Endothelial cell of umbilical vein (primary cell): ENCODE measurements around the gene PSAPL1. TPM values are rescaled to one million over a fixed set of nuclear protein-coding genes. Genes with fewer than 3 reads are reported as not detected.

Experiments used
- BruUV-seq: library from RNA; stranded (reverse); fragments of 400-500 nt; replicated peaks from 2 replicates; lab custom pipeline; 2021; lab: Mats Ljungman, UMichigan
- CTCF ChIA-PET: fragments of 300-600, 350-600 bp; sonication (Branson Sonifier 250); formaldehyde crosslinking; loops from one replicate; lab custom pipeline; 2021; ENCODE audit warnings: antibody characterized with exemption, inconsistent platforms; lab: Charles Lee
- POLR2A ChIA-PET: fragments of 300-600, 350-600 bp; sonication (Branson Sonifier 250); formaldehyde crosslinking; loops from one replicate; lab custom pipeline; 2021; ENCODE audit warnings: antibody characterized with exemption, inconsistent platforms; lab: Charles Lee
- DNase-seq: peaks from one replicate; pipeline ENCODE4 v3.0.0-alpha.2; 2011; ENCODE audit warnings: low read depth, low spot score
- FAIRE-seq: peaks from 2 replicates; lab custom pipeline; 2011; peaks lifted over from hg19 to GRCh38; lab: Jason Lieb, UNC
- H2AFZ ChIP-seq: 2 replicates; pipeline ENCODE4 v1.6.0; 2012; ENCODE audit warnings: low read depth, low read length, control low read depth, inconsistent platforms
- H3K27ac ChIP-seq: 2 replicates; pipeline ENCODE4 v1.5.1; 2011; ENCODE audit warnings: low read depth, mild to moderate bottlenecking, control low read depth, low read length, moderate library complexity; ENCODE audit not compliant: insufficient read depth
- H3K27me3 ChIP-seq, 2 experiments: 2 replicates each; pipeline versions ENCODE4 v1.6.0 to v1.6.1; 2011; ENCODE audit warnings: low read length in 2 of 2, mixed read lengths in 1 of 2; ENCODE audit not compliant: control insufficient read depth in 2 of 2, insufficient read depth in 2 of 2
- H3K36me3 ChIP-seq, 2 experiments: 2 replicates in 1 of 2; 3 replicates in 1 of 2; pipeline ENCODE4 v1.5.1; 2011; ENCODE audit warnings: low read length in 2 of 2, mild to moderate bottlenecking in 1 of 2, moderate library complexity in 1 of 2; ENCODE audit not compliant: control insufficient read depth in 2 of 2, insufficient read depth in 2 of 2; ENCODE audit errors: extremely low read depth in 1 of 2
- H3K4me1 ChIP-seq: 3 replicates; pipeline ENCODE4 v1.5.1; 2011; ENCODE audit warnings: mild to moderate bottlenecking, low read length; ENCODE audit not compliant: control insufficient read depth, insufficient read depth; ENCODE audit errors: extremely low read depth
- H3K4me2 ChIP-seq: 2 replicates; pipeline ENCODE4 v1.6.1; 2011; ENCODE audit warnings: low read length, control low read depth, mixed read lengths; ENCODE audit not compliant: insufficient read depth
- H3K4me3 ChIP-seq, 3 experiments: fragments of 200-600 bp in 1 of 3; sonication (generic), shearing (Covaris generic) in 1 of 3; replicated peaks in 1 of 3; 2 replicates each; pipeline ENCODE4 v1.5.1; 2011 to 2016; ENCODE audit warnings: control low read depth in 3 of 3, low read length in 3 of 3, mild to moderate bottlenecking in 2 of 3, inconsistent platforms in 1 of 3, low read depth in 1 of 3, moderate library complexity in 1 of 3; ENCODE audit not compliant: insufficient read depth in 1 of 3
- H3K79me2 ChIP-seq: 2 replicates; pipeline ENCODE4 v1.6.0; 2012; ENCODE audit warnings: low read length, inconsistent platforms; ENCODE audit not compliant: control insufficient read depth, insufficient read depth
- H3K9ac ChIP-seq: replicated peaks from 2 replicates; pipeline ENCODE3; 2011; ENCODE audit warnings: low read length, control low read depth; ENCODE audit not compliant: insufficient read depth; ENCODE audit errors: extremely low read depth
- H3K9me1 ChIP-seq: replicated peaks from 3 replicates; pipeline ENCODE4 v1.6.0; 2011; ENCODE audit warnings: mild to moderate bottlenecking, low read length; ENCODE audit not compliant: control insufficient read depth, insufficient read depth; ENCODE audit errors: extremely low read depth
- H3K9me3 ChIP-seq: replicated peaks from 2 replicates; pipeline ENCODE4 v1.5.1; 2012; ENCODE audit warnings: low read length, inconsistent platforms; ENCODE audit not compliant: control insufficient read depth, insufficient read depth
- H4K20me1 ChIP-seq: replicated peaks from 2 replicates; pipeline ENCODE3; 2011; ENCODE audit warnings: mild to moderate bottlenecking, low read length; ENCODE audit not compliant: control insufficient read depth, insufficient read depth; ENCODE audit errors: extremely low read depth
- EZH2 ChIP-seq: IDR thresholded peaks from 2 replicates; pipeline ENCODE4 v1.6.1; 2012; ENCODE audit warnings: borderline replicate concordance, low read depth, mild to moderate bottlenecking, moderate library complexity, low read length, inconsistent platforms; ENCODE audit not compliant: severe bottlenecking
- FOS ChIP-seq: IDR thresholded peaks from 2 replicates; pipeline ENCODE4 v1.6.1; 2011; ENCODE audit warnings: mild to moderate bottlenecking, low read length, moderate library complexity, borderline replicate concordance; ENCODE audit not compliant: insufficient read depth
- GATA2 ChIP-seq: IDR thresholded peaks from 2 replicates; pipeline ENCODE4 v1.7.0; 2011; ENCODE audit warnings: low read depth, mild to moderate bottlenecking, moderate library complexity, mixed read lengths, low read length; ENCODE audit not compliant: insufficient read length, insufficient read depth
- JUN ChIP-seq: IDR thresholded peaks from 2 replicates; pipeline ENCODE4 v1.6.1; 2011; ENCODE audit warnings: borderline replicate concordance, low read depth; ENCODE audit not compliant: insufficient read length, insufficient read depth
- MYC ChIP-seq: IDR thresholded peaks from one replicate; pipeline ENCODE4 v1.6.1; 2011; ENCODE audit warnings: mild to moderate bottlenecking, low read depth, low read length
- POLR2A ChIP-seq: IDR thresholded peaks from 2 replicates; pipeline ENCODE4 v1.6.1; 2012; ENCODE audit warnings: low read depth, mild to moderate bottlenecking, control low read depth, low read length
- POLR2AphosphoS5 ChIP-seq: IDR thresholded peaks from 2 replicates; pipeline ENCODE4 v1.6.1; 2012; ENCODE audit warnings: low read depth, mild to moderate bottlenecking, control low read depth, low read length, moderate library complexity; ENCODE audit not compliant: insufficient read depth
- dilution Hi-C: fragments of 300-500 bp; cut with MboI; formaldehyde crosslinking; loops from one replicate; pipeline ENCODE4 v1.15.0; 2019; ENCODE audit warnings: low sequenced_read_pairs; ENCODE audit not compliant: extremely low pct_ligation_motif_present
- intact Hi-C: fragments of 100-400 bp; cut with micrococcal nuclease; formaldehyde crosslinking; loops from one replicate; pipeline ENCODE4 v1.10.0; 2022
- polyA plus RNA-seq, 4 experiments: library from polyadenylated mRNA; depleted of rRNA in 3 of 4; stranded (reverse) in 3 of 4; unstranded in 1 of 4; fragments of >200 nt; gene quantifications; 2 replicates each; pipeline versions ENCODE4 v1.2.1 to v1.2.3, GENCODE V29; 2011 to 2012; ENCODE audit warnings: missing spikeins in 1 of 4
- total RNA-seq: library from RNA; stranded (reverse); gene quantifications from 2 replicates; pipeline ENCODE4 v1.2.3, GENCODE V29; 2021
- TF ChIP-seq, protein P1 (sequence below): IDR thresholded peaks from 2 replicates; pipeline ENCODE4 v1.6.1; 2011; ENCODE audit not compliant: insufficient read depth, insufficient read length
- TF ChIP-seq, protein P2 (sequence below), 2 donors: IDR thresholded peaks; 1 replicate in 1 of 2; 2 replicates in 1 of 2; pipeline ENCODE4 v1.5.1; 2011; ENCODE audit warnings: low read length in 2 of 2, mild to moderate bottlenecking in 2 of 2, moderate library complexity in 2 of 2, control low read depth in 1 of 2, inconsistent platforms in 1 of 2, low read depth in 1 of 2; ENCODE audit not compliant: insufficient read depth in 1 of 2; ENCODE audit errors: extremely low read depth in 1 of 2

Gene PSAPL1
- total and polyA plus RNA-seq, 2 donors (not counting 3 experiments of a cell fraction or from before 2014, with no cell fraction given): not detected

DNA sequence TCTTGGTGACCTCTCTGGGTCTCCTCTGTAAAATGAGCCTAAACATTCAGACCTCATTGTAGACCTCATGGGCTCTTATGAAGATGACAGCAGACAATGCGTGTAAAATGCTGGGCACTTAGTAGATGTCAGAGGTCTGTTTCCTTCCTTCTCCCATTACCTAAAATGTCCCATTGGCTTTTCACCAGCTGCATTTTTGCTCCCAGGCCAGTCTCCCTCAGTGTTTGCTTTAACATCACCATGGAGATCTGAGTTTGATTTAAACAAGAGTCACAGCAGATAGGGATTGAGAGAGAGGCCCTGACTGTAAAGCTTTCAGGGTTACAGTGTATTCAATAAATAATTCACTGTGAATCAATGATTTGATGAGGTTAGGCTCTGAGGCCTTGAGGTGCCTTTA, 24.3 kb downstream of the PSAPL1 start:
- H3K27me3 ChIP-seq: no peaks in the 10 kb centered on the region
- H3K79me2 ChIP-seq: no peaks in the 10 kb centered on the region
- H3K9ac ChIP-seq: no peak overlapping the region
- H2AFZ ChIP-seq: no peak overlapping the region
- no peaks in the 10 kb centered on the region for H3K4me1 ChIP-seq
- POLR2A ChIA-PET: no interaction called here
- intact Hi-C loops: no loop called here
- no peaks in the 10 kb centered on the region for H3K36me3 ChIP-seq
- no peaks in the 10 kb centered on the region for H3K9me1 ChIP-seq
- dilution Hi-C loops: no loop called here
- BruUV-seq: no TSS peak
- DNase-seq (no peak), FAIRE-seq (no peak)
- no peak overlapping the region for H3K4me2 ChIP-seq
- H3K9me3 ChIP-seq: no peaks in the 10 kb centered on the region
- TF ChIP-seq JUN (no peak), EZH2 (no peak), FOS (no peak), MYC (no peak), GATA2 (no peak), POLR2AphosphoS5 (no peak), POLR2A (no peak)
- TF ChIP-seq, protein P1, sequence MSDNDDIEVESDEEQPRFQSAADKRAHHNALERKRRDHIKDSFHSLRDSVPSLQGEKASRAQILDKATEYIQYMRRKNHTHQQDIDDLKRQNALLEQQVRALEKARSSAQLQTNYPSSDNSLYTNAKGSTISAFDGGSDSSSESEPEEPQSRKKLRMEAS: no peak
- TF ChIP-seq, protein P2, sequence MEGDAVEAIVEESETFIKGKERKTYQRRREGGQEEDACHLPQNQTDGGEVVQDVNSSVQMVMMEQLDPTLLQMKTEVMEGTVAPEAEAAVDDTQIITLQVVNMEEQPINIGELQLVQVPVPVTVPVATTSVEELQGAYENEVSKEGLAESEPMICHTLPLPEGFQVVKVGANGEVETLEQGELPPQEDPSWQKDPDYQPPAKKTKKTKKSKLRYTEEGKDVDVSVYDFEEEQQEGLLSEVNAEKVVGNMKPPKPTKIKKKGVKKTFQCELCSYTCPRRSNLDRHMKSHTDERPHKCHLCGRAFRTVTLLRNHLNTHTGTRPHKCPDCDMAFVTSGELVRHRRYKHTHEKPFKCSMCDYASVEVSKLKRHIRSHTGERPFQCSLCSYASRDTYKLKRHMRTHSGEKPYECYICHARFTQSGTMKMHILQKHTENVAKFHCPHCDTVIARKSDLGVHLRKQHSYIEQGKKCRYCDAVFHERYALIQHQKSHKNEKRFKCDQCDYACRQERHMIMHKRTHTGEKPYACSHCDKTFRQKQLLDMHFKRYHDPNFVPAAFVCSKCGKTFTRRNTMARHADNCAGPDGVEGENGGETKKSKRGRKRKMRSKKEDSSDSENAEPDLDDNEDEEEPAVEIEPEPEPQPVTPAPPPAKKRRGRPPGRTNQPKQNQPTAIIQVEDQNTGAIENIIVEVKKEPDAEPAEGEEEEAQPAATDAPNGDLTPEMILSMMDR (IDR thresholded peaks at IDR 0.05; ENCODE audit: extremely low read depth in 1 of 2, insufficient read depth in 1 of 2, low read depth in 1 of 2, low read length in 2 of 2): no peak
- H4K20me1 ChIP-seq: no peaks in the 10 kb centered on the region
- CTCF ChIA-PET: no interaction called here
- H3K27ac ChIP-seq: no peak overlapping the region
- no peak overlapping the region for H3K4me3 ChIP-seq
